Measurements from ENCODE around the gene KIF6.
"Not testable (repeated sequence)": the region's sequence is repeated elsewhere in the genome, so short reads cannot be mapped to it uniquely, and the experiment has no call there.

GRCh38 chr6:39509831-39510230 lies 215.4 kb downstream of the KIF6 start:
- not testable (repeated sequence) for TF ChIP-seq CTCF (tag by site-specific recombination; IDR thresholded peaks at IDR 0.05); ZBTB26 (tag by site-specific recombination; optimal IDR thresholded peaks at IDR 0.05); ELK4 (IDR thresholded peaks at IDR 0.05; ENCODE audit: borderline replicate concordance, low read depth, low read length)
